Glutamatergic neuron (in vitro differentiated cells): ENCODE data around the gene THSD7A. TPM values are rescaled to one million over a fixed set of nuclear protein-coding genes. Genes with fewer than 3 reads are reported as not detected.

Source experiments
- DNase-seq: peaks from one replicate; pipeline ENCODE4 v3.0.0; 2022
- H3K27ac Mint-ChIP-seq: one replicate; pipeline ENCODE4 v1.8.0; 2020; ENCODE audit warnings: mild to moderate bottlenecking, mixed read lengths, inconsistent platforms; ENCODE audit not compliant: unreplicated experiment
- H3K27me3 Mint-ChIP-seq: one replicate; pipeline ENCODE4 v1.8.0; 2020; ENCODE audit warnings: mild to moderate bottlenecking, moderate library complexity, mixed read lengths, inconsistent platforms; ENCODE audit not compliant: unreplicated experiment
- H3K36me3 Mint-ChIP-seq: one replicate; pipeline ENCODE4 v1.8.0; 2020; ENCODE audit warnings: mild to moderate bottlenecking, mixed read lengths, inconsistent platforms; ENCODE audit not compliant: unreplicated experiment
- H3K4me1 Mint-ChIP-seq: one replicate; pipeline ENCODE4 v1.8.0; 2020; ENCODE audit warnings: mild to moderate bottlenecking, low read depth, mixed read lengths, inconsistent platforms; ENCODE audit not compliant: unreplicated experiment
- H3K4me3 Mint-ChIP-seq: one replicate; pipeline ENCODE4 v1.8.0; 2020; ENCODE audit warnings: mild to moderate bottlenecking, mixed read lengths, inconsistent platforms; ENCODE audit not compliant: unreplicated experiment
- H3K9me3 Mint-ChIP-seq: one replicate; pipeline ENCODE4 v1.8.0; 2020; ENCODE audit warnings: mild to moderate bottlenecking, moderate library complexity, mixed read lengths, inconsistent platforms; ENCODE audit not compliant: unreplicated experiment
- CTCF ChIP-seq: fragments of 200-600 bp; sonication (generic); IDR thresholded peaks from one replicate; pipeline ENCODE4 v1.5.0; 2021; ENCODE audit not compliant: partially characterized antibody, unreplicated experiment
- long read RNA-seq: library from polyadenylated mRNA; unstranded; transcript quantifications from one replicate; pipeline ENCODE4 v2.0.0, GENCODE V29; 2020; ENCODE audit not compliant: unreplicated experiment
- total RNA-seq: library from RNA; stranded (reverse); fragmentation: NEBNext Ultra II Directional; extraction: Animal tissue kit (Norgen Biotek cat#: 25700); gene quantifications from one replicate; pipeline ENCODE4 v1.2.1, GENCODE V29; 2021; ENCODE audit not compliant: unreplicated experiment

THSD7A gene
- total RNA-seq: 211 TPM
- long read RNA-seq, partial matches to known transcripts: 29 of 37 reads
- long read RNA-seq, other reads (novel, unspliced or antisense): 6 of 37 reads

- peaks cover 29% of the 10 kb centered on the region for H3K4me1 Mint-ChIP-seq
- peaks cover 6% of the 10 kb centered on the region for H3K27me3 Mint-ChIP-seq
- H3K36me3 Mint-ChIP-seq: peaks cover 4% of the 10 kb centered on the region
- peak; percentile 89 for DNase-seq
- peak within 1 kb of the TSS; percentile 92 for H3K4me3 Mint-ChIP-seq
- no peak for TF ChIP-seq CTCF
- H3K9me3 Mint-ChIP-seq: peaks cover 6% of the 10 kb centered on the region
- H3K27ac Mint-ChIP-seq: peak within 1 kb of the TSS; percentile 96
Observed at GRCh38 chr7:11831736-11832495, at the start of gene THSD7A. Gene THSD7A, minus strand, starts transcription at chr7:11832198. Its CDS starts 252 bp downstream, at chr7:11831946.

GRCh38 chr7:11881680-11882079 is 49.7 kb upstream of the THSD7A start:
- TF ChIP-seq CTCF: no peak
- Mint-ChIP-seq H3K36me3 (no peaks in the 10 kb centered on the region), H3K4me3 (no peak overlapping the region), H3K27ac (no peak overlapping the region), H3K27me3 (no peaks in the 10 kb centered on the region), H3K4me1 (no peaks in the 10 kb centered on the region), H3K9me3 (peaks cover 2% of the 10 kb centered on the region)
- no peak for DNase-seq

GRCh38 chr7:11875635-11876034 is 43.6 kb upstream of the THSD7A start:
- Mint-ChIP-seq H3K36me3 (no peaks in the 10 kb centered on the region), H3K27ac (peak overlapping the region; percentile 94), H3K27me3 (no peaks in the 10 kb centered on the region), H3K4me3 (peak overlapping the region; percentile 34), H3K4me1 (peaks cover 27% of the 10 kb centered on the region), H3K9me3 (peaks cover 2% of the 10 kb centered on the region)
- TF ChIP-seq CTCF: no peak
- no peak for DNase-seq

- Mint-ChIP-seq H3K4me1 (no peaks in the 10 kb centered on the region), H3K9me3 (peaks cover 3% of the 10 kb centered on the region), H3K27ac (no peak overlapping the region), H3K36me3 (peaks cover 11% of the 10 kb centered on the region), H3K27me3 (no peaks in the 10 kb centered on the region), H3K4me3 (no peak overlapping the region)
- DNase-seq: no peak
- no peak for TF ChIP-seq CTCF
Observed at GRCh38 chr7:11865671-11866070, 33.7 kb upstream of the THSD7A start.

GRCh38 chr7:11858622-11859302 is 26.8 kb upstream of the THSD7A start:
- TF ChIP-seq CTCF: no peak
- no peaks in the 10 kb centered on the region for H3K4me1 Mint-ChIP-seq
- H3K9me3 Mint-ChIP-seq: no peaks in the 10 kb centered on the region
- no peaks in the 10 kb centered on the region for H3K27me3 Mint-ChIP-seq
- no peaks in the 10 kb centered on the region for H3K36me3 Mint-ChIP-seq
- no peak overlapping the region for H3K27ac Mint-ChIP-seq
- DNase-seq: no peak
- no peak overlapping the region for H3K4me3 Mint-ChIP-seq
